G401 (cell line): ENCODE data around the gene UBE2L3. TPM values are rescaled to one million over a fixed set of nuclear protein-coding genes. Genes with fewer than 3 reads are reported as not detected.

Experiments
- DNase-seq: peaks from one replicate; pipeline ENCODE4 v3.0.0-alpha.2; 2015; ENCODE audit warnings: low spot score
- in situ Hi-C: cut with HindIII; loops from 2 replicates; pipeline ENCODE4 v1.10.0; 2016; ENCODE audit warnings: low sequenced_read_pairs, mixed read lengths
- total RNA-seq: library from RNA; depleted of rRNA; stranded (reverse); fragments of >200 nt; shearing (Covaris generic); gene quantifications from 2 replicates; pipeline ENCODE4 v1.2.3, GENCODE V29; 2014; rRNA removed

UBE2L3 gene
- total RNA-seq, 1 experiment from 2014 or later, result 58.0 TPM

GRCh38 chr22:21657360-21658032 lies 90.0 kb downstream of the UBE2L3 start:
- no peak for DNase-seq
- in situ Hi-C loops, result no loop called here

- DNase-seq, result no peak
- in situ Hi-C loops, result no loop called here
These were observed 92.5 kb downstream of the UBE2L3 start for GRCh38 chr22:21659864-21660525.

- in situ Hi-C loops, result no loop called here
- no peak for DNase-seq
These were observed 93.4 kb downstream of the UBE2L3 start for GRCh38 chr22:21660904-21661303.

- in situ Hi-C loops, result no loop called here
- no peak for DNase-seq
These were observed 94.5 kb downstream of the UBE2L3 start for GRCh38 chr22:21661991-21662390.

GRCh38 chr22:21663738-21664137 lies 96.2 kb downstream of the UBE2L3 start:
- DNase-seq, result no peak
- in situ Hi-C loops, result no loop called here

GRCh38 chr22:21665047-21665851 lies 97.7 kb downstream of the UBE2L3 start:
- no peak for DNase-seq
- in situ Hi-C loops, result no loop called here

- in situ Hi-C loops, result no loop called here
- DNase-seq, result no peak
These were observed 99.3 kb downstream of the UBE2L3 start for GRCh38 chr22:21666786-21667185.

- in situ Hi-C loops, result no loop called here
- no peak for DNase-seq
These were observed 101.5 kb downstream of the UBE2L3 start for GRCh38 chr22:21669026-21669425.

- in situ Hi-C loops, result no loop called here
These were observed 104.7 kb downstream of the UBE2L3 start for GRCh38 chr22:21672107-21672629.

More at GRCh38 chr22:21672107-21672629, 104.7 kb downstream of the UBE2L3 start:
- DNase-seq, result no peak

Other genes starting within 250 kb of the UBE2L3 start
- gene RIMBP3B, start 184.0 kb upstream of the UBE2L3 start, total RNA-seq, result 0.25 and 0.34 TPM in 2 replicates
- 16.5 and 18.5 TPM in 2 replicates for gene HIC2, start 150.3 kb upstream of the UBE2L3 start, total RNA-seq
- 2.0 and 13.5 TPM in 2 replicates for gene TMEM191C, start 100.3 kb upstream of the UBE2L3 start, total RNA-seq
- 0.47 and 0.49 TPM in 2 replicates for gene RIMBP3C, start 16.3 kb upstream of the UBE2L3 start, total RNA-seq
- gene YDJC, start 62.3 kb downstream of the UBE2L3 start, total RNA-seq, result 71.7 and 80.6 TPM in 2 replicates
- not detected in 2 replicates for gene CCDC116, start 65.0 kb downstream of the UBE2L3 start, total RNA-seq
- gene SDF2L1, start 74.6 kb downstream of the UBE2L3 start, total RNA-seq, result 39.7 and 49.4 TPM in 2 replicates
- 20.5 and 24.0 TPM in 2 replicates for gene PPIL2, start 98.3 kb downstream of the UBE2L3 start, total RNA-seq
- 0.14 and 0.62 TPM in 2 replicates for gene YPEL1, start 168.1 kb downstream of the UBE2L3 start, total RNA-seq